ENCODE data around the gene APOM.

The APOM gene

DNA sequence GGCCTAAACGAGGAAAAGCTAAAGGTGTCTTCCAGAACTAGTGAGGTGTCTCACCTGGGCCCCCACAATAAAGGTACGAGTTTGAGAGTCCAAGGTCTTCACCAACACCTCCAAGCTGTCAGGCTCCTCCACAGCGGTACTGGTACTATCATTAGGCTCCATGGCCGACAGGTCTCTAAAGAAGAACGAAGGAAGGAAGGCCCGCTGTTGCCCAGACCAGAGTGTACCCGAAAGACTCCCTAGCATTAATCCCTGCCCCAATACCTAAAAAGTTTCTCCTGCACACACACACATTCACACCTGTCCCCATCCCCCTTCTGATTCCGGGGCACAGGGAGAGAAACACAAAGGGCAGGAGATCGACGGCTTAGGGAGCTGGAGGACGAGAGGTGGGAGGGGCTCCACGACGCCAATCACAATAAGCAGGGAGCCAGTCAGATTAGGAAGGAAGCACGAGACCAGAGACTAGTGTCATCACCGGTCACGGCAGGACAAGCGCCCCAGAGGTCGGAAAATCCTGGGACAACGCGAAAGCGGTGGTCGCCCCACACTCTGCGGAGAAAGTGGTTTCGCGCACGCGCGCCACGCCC is 4.0 kb upstream of the APOM start:
- Histone ChIP-seq H3K9me3 (ENCODE audit: control insufficient read depth, insufficient read depth, low read length) (no peaks in the 10 kb centered on the region), H3K27me3 (ENCODE audit: control insufficient read depth, insufficient read depth, low read length) (no peaks in the 10 kb centered on the region), H3K36me3 (ENCODE audit: control insufficient read depth, insufficient read depth, low read length) (peaks cover 22% of the 10 kb centered on the region), H3K9ac (ENCODE audit: low read depth, low read length) (peak overlapping the region; percentile 91), H3K4me1 (ENCODE audit: control insufficient read depth, insufficient read depth, low read length) (no peaks in the 10 kb centered on the region), H3K4me3 (ENCODE audit: low read depth, low read length) (peak overlapping the region; percentile 96)

DNA sequence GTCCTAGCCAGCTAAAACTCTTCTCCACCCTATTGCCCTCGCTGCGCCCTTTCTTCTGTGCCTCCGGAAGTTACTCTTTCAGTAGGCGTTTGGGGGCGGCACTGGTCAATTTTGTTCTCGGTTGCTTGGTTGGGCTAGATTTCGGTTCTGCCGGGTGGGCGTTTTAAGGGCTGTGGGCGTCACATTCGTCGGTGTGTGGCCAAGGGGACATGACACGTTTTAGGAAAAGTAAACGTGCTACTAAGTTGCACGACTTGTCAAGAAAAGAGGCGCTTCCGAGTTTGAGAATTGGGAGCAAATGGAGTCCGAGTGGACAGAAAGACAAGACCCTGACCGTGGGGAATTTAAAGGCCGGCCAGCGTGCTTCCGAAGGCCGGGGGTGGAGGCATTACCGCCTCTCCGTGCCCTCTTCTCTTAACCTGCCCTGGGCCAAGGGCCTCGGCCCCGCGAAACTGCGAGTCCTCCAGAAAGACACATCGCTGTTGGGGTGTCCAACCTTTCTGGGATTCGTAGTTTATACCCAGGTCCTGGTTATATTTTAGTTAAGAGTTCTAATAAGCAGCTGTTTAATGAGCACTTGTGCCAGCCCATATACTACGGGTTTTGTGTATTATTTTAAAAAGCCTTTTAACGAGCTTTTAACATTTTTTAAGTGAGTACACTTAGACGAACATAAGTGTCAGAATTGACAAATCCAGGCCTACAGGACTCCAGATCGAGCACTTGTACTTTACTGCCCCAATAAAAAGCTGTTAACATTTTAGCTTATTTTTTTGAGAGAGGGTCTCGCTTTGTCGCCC is 2.6 kb upstream of the APOM start:
- no peaks in the 10 kb centered on the region for H3K4me1 ChIP-seq (ENCODE audit: control insufficient read depth, insufficient read depth, low read length)
- no peaks in the 10 kb centered on the region for H3K9me3 ChIP-seq (ENCODE audit: control insufficient read depth, insufficient read depth, low read length)
- H3K36me3 ChIP-seq (ENCODE audit: control insufficient read depth, insufficient read depth, low read length): peaks cover 12% of the 10 kb centered on the region
- peak overlapping the region; percentile 91 for H3K9ac ChIP-seq (ENCODE audit: low read depth, low read length)
- no peaks in the 10 kb centered on the region for H3K27me3 ChIP-seq (ENCODE audit: control insufficient read depth, insufficient read depth, low read length)
- peak overlapping the region; percentile 96 for H3K4me3 ChIP-seq (ENCODE audit: low read depth, low read length)

DNA sequence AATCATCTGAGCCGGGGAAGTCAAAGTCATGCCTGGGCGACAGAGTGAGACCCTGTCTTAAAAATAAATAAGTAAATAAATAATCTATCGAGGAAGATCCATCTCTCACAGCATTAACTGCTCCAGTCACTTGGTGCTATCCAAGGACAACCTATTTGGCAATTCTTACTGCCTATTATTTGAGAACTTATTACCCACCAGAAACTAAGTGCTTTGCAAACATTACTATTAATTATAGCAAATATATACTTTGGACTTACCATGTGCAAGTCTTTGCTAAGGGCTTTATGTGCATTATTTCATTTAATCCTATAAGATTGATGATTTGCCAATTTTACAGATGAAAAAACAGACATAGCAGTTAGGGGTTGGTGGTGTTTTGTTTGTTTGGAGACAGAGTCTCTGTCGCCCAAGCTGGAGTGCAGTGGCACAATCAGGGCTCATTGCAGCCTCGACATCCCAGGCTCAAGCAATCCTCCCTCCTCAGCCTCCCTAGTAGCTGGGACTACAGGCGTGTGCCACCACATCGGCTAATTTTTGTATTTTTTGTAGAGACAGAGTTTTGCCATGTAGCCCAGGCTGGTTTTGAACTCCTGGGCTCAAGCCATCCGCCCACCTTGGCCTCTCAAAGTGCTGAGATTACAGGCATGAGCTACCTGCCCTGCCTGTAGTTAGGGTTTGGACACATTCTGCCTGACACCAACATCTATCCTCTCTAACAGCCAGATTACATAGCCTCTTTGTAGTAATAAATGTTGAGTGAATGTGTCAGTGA is 933 bp upstream of the APOM start:
- no peaks in the 10 kb centered on the region for H3K4me1 ChIP-seq (ENCODE audit: control insufficient read depth, insufficient read depth, low read length)
- H3K9ac ChIP-seq (ENCODE audit: low read depth, low read length): no peak overlapping the region
- no peak overlapping the region for H3K4me3 ChIP-seq (ENCODE audit: low read depth, low read length)
- no peaks in the 10 kb centered on the region for H3K9me3 ChIP-seq (ENCODE audit: control insufficient read depth, insufficient read depth, low read length)
- no peaks in the 10 kb centered on the region for H3K27me3 ChIP-seq (ENCODE audit: control insufficient read depth, insufficient read depth, low read length)
- peaks cover 3% of the 10 kb centered on the region for H3K36me3 ChIP-seq (ENCODE audit: control insufficient read depth, insufficient read depth, low read length)

DNA sequence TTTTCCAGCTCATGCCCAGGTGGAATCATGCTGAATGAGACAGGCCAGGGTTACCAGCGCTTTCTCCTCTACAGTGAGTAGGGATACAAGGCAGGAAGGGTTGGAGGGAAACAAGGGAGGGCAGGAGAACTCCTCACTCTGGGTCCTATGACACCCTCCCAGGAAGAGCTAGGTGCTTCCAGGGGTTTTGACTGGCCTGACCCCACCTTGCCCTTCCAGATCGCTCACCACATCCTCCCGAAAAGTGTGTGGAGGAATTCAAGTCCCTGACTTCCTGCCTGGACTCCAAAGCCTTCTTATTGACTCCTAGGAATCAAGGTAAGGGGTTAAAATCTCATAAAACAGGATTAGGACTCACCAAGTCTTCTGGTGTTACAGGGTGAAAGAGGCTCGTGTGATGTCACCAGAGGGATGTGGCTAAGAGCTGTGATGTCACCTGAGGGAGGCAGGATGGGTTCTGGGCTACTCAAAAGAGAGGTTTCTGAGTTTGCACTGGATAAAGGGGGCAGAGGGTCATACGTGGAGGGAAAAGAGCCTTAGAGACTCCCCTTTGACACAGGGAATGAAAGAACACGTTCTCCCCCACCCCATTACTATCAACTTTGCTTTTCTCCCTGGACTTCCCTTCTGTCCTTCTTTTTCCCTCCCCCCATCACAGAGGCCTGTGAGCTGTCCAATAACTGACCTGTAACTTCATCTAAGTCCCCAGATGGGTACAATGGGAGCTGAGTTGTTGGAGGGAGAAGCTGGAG is 1.9 kb downstream of the APOM start:
- H3K27me3 ChIP-seq (ENCODE audit: control insufficient read depth, insufficient read depth, low read length): no peaks in the 10 kb centered on the region
- H3K9ac ChIP-seq (ENCODE audit: low read depth, low read length): no peak overlapping the region
- no peak overlapping the region for H3K4me3 ChIP-seq (ENCODE audit: low read depth, low read length)
- no peaks in the 10 kb centered on the region for H3K9me3 ChIP-seq (ENCODE audit: control insufficient read depth, insufficient read depth, low read length)
- peaks cover 14% of the 10 kb centered on the region for H3K36me3 ChIP-seq (ENCODE audit: control insufficient read depth, insufficient read depth, low read length)
- H3K4me1 ChIP-seq (ENCODE audit: control insufficient read depth, insufficient read depth, low read length): no peaks in the 10 kb centered on the region

DNA sequence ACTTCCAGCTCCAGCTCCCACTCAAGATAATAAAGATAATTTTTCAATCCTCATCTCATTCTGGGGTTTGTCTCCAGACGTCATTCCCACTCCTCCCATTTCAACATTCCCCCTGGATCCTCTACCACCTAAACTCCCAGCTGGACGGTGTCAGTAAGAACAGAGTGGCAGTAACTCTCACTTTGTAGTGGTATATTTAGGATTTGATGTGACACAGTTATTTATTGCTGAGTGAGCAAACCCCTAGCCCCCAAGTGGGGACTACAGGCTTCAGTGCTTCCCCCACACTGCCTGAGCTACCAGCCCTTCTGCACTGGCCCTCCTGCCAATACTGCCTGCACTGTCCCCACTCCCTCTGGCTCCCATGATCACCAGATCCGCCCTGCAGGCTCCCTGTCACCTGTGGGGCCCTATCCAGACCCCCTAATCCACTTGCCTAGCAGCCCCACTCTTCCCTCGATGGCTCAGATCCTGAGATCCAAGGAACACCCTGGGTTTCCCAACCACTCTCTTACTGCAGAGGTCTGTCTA is 2.5 kb downstream of the APOM start:
- Histone ChIP-seq H3K36me3 (ENCODE audit: control insufficient read depth, insufficient read depth, low read length) (peaks cover 15% of the 10 kb centered on the region), H3K4me3 (ENCODE audit: low read depth, low read length) (no peak overlapping the region)

DNA sequence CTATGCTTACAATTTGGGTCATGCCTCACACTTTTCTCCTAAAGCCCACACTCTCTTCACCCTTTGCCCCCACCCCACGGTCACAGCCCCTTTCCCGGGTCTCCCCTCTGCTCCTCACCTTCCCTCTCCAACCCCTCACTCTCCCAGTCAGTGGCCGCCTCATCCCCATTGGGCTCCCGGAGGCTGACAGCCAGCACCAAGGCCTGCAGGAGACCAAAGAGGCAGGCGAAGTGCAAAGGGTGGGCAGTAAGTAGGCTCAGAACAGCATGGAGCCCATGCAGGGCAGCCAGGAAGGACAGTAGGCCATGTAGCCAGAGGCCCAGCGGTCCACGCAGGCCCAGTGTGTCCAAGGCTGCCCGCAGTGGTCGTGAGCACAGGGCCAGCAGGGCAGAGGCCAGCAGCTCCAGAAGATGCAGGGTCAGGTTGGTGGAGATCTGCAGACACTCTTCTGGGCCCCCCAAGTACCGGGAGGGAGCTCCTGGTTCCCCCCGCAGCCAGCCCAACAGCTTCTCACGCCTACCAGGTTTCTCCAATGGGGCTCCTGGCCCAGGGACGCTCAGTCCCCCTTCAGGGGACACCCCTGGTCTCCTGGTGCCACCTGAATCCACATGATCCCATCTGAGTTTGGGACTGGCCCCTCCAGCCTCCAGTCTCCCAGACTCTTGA is 3.4 kb downstream of the APOM start:
- H3K4me1 ChIP-seq (ENCODE audit: control insufficient read depth, insufficient read depth, low read length): peaks cover 2% of the 10 kb centered on the region
- H3K9ac ChIP-seq (ENCODE audit: low read depth, low read length): no peak overlapping the region
- H3K4me3 ChIP-seq (ENCODE audit: low read depth, low read length): peak overlapping the region; percentile 92

More for the DNA sequence above, 2.5 kb downstream of the APOM start:
- no peaks in the 10 kb centered on the region for H3K4me1 ChIP-seq (ENCODE audit: control insufficient read depth, insufficient read depth, low read length)
- no peaks in the 10 kb centered on the region for H3K9me3 ChIP-seq (ENCODE audit: control insufficient read depth, insufficient read depth, low read length)
- no peaks in the 10 kb centered on the region for H3K27me3 ChIP-seq (ENCODE audit: control insufficient read depth, insufficient read depth, low read length)
- no peak overlapping the region for H3K9ac ChIP-seq (ENCODE audit: low read depth, low read length)

DNA sequence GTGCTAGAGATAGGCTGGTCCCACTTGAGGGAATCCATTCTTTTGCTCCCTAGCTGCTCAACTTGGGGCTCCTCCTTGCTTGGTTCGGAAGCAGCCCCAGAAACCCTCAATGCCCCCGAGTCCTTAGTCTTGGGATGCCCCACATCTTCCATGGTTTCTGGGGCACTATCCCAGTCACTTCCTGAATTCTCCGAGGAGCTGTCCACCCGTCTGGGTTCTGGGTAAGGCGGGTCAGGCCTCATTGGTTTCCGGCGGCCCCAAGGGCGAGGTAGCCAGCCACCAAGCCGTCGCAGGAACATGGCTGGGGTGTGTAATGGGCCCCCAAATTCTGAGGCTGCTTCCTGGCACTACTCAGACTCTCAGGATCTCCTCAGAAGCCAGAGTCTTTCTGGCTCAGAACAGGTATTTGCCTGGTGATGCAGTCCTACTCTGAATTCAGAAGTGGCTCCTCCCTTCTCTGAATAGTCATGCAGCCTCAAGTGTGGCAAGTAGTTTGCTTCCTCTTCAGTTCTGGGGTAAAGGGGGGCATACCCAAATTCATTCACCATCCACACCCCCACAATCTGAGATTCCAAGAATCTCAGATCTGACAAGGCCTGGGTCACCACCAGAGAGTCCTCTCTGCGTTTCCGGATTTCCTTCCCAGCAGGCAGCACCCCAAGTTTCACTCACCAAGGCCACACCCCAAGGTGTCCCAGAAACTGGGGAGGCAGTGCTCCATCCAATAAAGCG is 4.1 kb downstream of the APOM start:
- H3K9me3 ChIP-seq (ENCODE audit: control insufficient read depth, insufficient read depth, low read length): no peaks in the 10 kb centered on the region
- H3K27me3 ChIP-seq (ENCODE audit: control insufficient read depth, insufficient read depth, low read length): no peaks in the 10 kb centered on the region
- peak overlapping the region; percentile 96 for H3K9ac ChIP-seq (ENCODE audit: low read depth, low read length)
- H3K4me1 ChIP-seq (ENCODE audit: control insufficient read depth, insufficient read depth, low read length): peaks cover 3% of the 10 kb centered on the region
- peak overlapping the region; percentile 92 for H3K4me3 ChIP-seq (ENCODE audit: low read depth, low read length)
- peaks cover 18% of the 10 kb centered on the region for H3K36me3 ChIP-seq (ENCODE audit: control insufficient read depth, insufficient read depth, low read length)

More for the DNA sequence above, 3.4 kb downstream of the APOM start:
- H3K9me3 ChIP-seq (ENCODE audit: control insufficient read depth, insufficient read depth, low read length): no peaks in the 10 kb centered on the region
- peaks cover 18% of the 10 kb centered on the region for H3K36me3 ChIP-seq (ENCODE audit: control insufficient read depth, insufficient read depth, low read length)
- no peaks in the 10 kb centered on the region for H3K27me3 ChIP-seq (ENCODE audit: control insufficient read depth, insufficient read depth, low read length)

DNA sequence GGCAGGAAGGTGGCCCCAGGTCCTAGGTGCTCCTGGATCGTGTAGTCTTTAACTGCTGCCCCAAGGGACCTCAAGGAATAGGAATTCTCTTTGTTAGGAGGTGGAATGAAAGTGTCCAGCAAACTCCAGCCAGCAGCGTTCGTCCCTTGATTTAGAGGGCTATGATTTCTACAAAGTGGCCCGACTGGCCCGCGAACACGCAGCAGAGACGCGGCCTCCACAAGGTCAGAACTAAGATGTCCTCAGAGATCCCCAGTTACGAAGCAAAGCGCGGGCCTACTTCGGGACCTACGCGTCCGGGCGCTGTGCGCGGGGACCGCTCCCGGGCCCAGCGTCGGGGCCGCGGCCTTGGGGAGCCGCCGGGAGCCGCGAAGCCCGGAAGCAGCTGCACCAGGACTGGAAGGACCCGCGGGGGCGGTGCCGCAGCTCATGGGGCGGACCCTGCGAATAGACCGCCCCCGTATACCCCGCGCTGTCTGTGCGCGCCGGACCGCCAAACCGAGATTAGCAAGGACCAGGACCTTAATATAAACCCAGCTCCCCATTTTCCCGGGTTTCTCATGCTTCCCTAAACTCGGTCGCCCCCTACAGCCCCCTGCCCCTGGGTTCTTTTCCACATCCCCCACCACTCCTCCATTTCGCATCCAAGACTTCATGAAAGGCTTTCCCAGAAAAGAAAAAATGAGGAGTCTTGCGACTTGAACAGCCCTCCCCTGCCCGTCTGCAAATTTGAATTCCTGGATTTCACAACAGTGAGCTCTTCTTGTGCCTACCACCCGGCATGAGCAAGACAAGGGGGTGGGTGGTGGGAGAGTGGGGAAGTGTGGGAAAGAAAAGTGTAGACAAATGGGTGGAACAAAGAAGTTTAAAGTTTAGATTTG is 4.9 kb downstream of the APOM start, which contains the start of gene C6orf47:
Gene C6orf47, minus strand, starts transcription at position 398 of the 881 bp plus-strand sequence. CDS start 831 bp downstream, outside the sequence.
- Histone ChIP-seq H3K4me1 (ENCODE audit: control insufficient read depth, insufficient read depth, low read length) (peaks cover 3% of the 10 kb centered on the region), H3K27me3 (ENCODE audit: control insufficient read depth, insufficient read depth, low read length) (no peaks in the 10 kb centered on the region), H3K4me3 (ENCODE audit: low read depth, low read length) (peak within 1 kb of the TSS; percentile 92), H3K36me3 (ENCODE audit: control insufficient read depth, insufficient read depth, low read length) (peaks cover 18% of the 10 kb centered on the region), H3K9ac (ENCODE audit: low read depth, low read length) (peak within 1 kb of the TSS; percentile 96), H3K9me3 (ENCODE audit: control insufficient read depth, insufficient read depth, low read length) (no peaks in the 10 kb centered on the region)

DNA sequence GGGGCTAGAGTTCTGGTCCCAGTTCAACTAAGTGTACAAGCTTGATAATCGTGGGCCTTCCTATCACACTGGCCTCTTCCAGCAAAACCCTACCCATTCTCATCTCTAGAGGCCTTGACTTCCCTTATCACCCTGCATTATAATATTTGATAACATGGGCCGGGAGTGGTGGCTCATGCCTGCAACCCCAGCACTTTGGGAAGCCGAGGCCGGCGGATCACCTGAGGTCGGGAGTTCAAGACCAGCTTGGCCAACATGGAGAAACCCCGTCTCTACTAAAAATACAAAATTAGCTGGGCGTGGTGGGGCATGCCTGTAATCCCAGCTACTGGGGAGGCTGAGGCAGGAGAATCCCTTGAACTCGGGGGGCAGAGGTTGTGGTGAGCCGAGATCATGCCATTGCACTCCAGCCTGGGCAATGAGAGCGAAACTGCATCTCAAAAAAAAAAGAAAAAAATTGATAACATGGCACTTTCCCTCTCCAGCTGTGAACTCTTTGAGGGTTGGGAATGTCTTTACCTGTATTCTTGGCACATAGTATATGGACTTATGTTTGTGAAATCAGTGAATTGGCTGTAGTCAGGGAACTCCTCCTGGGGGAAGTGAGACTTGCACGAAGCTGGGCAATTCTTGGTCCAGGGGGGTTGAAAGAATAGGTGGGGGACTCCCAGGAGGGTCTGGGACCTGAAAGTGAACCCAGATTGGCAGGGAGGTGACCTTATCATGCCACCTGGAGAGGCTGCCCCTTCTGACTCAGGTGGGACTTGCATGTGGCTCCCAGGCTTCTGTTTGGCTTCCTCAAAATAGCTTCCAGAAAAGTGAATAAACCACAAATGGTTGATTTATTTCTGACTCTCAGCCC is 5.8 kb downstream of the APOM start:
- Histone ChIP-seq H3K4me3 (ENCODE audit: low read depth, low read length) (peak overlapping the region; percentile 92), H3K36me3 (ENCODE audit: control insufficient read depth, insufficient read depth, low read length) (peaks cover 18% of the 10 kb centered on the region), H3K9ac (ENCODE audit: low read depth, low read length) (peak overlapping the region; percentile 65), H3K9me3 (ENCODE audit: control insufficient read depth, insufficient read depth, low read length) (no peaks in the 10 kb centered on the region), H3K27me3 (ENCODE audit: control insufficient read depth, insufficient read depth, low read length) (no peaks in the 10 kb centered on the region), H3K4me1 (ENCODE audit: control insufficient read depth, insufficient read depth, low read length) (peaks cover 3% of the 10 kb centered on the region)

All from iPS-15b (cell line).